HepG2 (cell line): ENCODE data around the gene MAP3K4.

ENCODE experiments used
- CBX2 ChIP-seq, 2 experiments: fragments of 200-600 bp in 1 of 2; sonication (generic); formaldehyde crosslinking in 1 of 2; IDR thresholded peaks; 2 replicates each; pipeline versions ENCODE4 v1.7.0 to v1.8.1; 2018 to 2022; ENCODE audit warnings: low read depth in 2 of 2, low read length in 1 of 2, mild to moderate bottlenecking in 1 of 2, missing genetic modification reagents in 1 of 2
- GLI4 ChIP-seq: sonication (generic); formaldehyde crosslinking; IDR thresholded peaks from 2 replicates; pipeline ENCODE4 v1.5.1; 2020; ENCODE audit warnings: missing genetic modification reagents, mild to moderate bottlenecking, moderate library complexity, borderline replicate concordance
- MXI1 ChIP-seq: IDR thresholded peaks from 3 replicates; pipeline ENCODE4 v1.6.1; 2012; ENCODE audit warnings: low read depth, low read length, inconsistent platforms, borderline replicate concordance
- POLR2A ChIP-seq, 2 experiments: IDR thresholded peaks; 2 replicates each; pipeline ENCODE4 v1.6.1; 2011; ENCODE audit warnings: low read depth in 2 of 2, low read length in 2 of 2, mild to moderate bottlenecking in 1 of 2, moderate library complexity in 1 of 2; ENCODE audit not compliant: insufficient read depth in 1 of 2
- POLR2AphosphoS5 ChIP-seq: IDR thresholded peaks from 2 replicates; pipeline ENCODE4 v1.6.1; 2012; ENCODE audit warnings: low read depth, low read length
- RARA ChIP-seq: IDR thresholded peaks from 2 replicates; pipeline ENCODE4 v1.6.1; 2016; ENCODE audit warnings: missing genetic modification reagents, missing compliant biosample characterization
- TBP ChIP-seq: sonication (generic); formaldehyde crosslinking; IDR thresholded peaks from 2 replicates; pipeline ENCODE4 v1.5.0; 2020; ENCODE audit warnings: missing genetic modification reagents
- ZFP36 ChIP-seq: fragments of 150-350 bp; IDR thresholded peaks from 2 replicates; pipeline ENCODE4 v1.6.1; 2018; ENCODE audit warnings: borderline replicate concordance, low read length, low read depth; ENCODE audit not compliant: partially characterized antibody
- ZNF274 ChIP-seq: sonication (generic); formaldehyde crosslinking; IDR thresholded peaks from 2 replicates; pipeline ENCODE4 v1.5.1; 2020; ENCODE audit warnings: mild to moderate bottlenecking, missing genetic modification reagents
- ZZZ3 ChIP-seq: sonication (generic); formaldehyde crosslinking; IDR thresholded peaks from 2 replicates; pipeline ENCODE4 v1.4.0; 2020; ENCODE audit warnings: missing genetic modification reagents, mild to moderate bottlenecking, borderline replicate concordance
- TF ChIP-seq, protein P1 (sequence below): sonication (generic); formaldehyde crosslinking; IDR thresholded peaks from 2 replicates; pipeline ENCODE4 v1.5.0; 2020; ENCODE audit warnings: mild to moderate bottlenecking, missing genetic modification reagents, moderate library complexity

DNA sequence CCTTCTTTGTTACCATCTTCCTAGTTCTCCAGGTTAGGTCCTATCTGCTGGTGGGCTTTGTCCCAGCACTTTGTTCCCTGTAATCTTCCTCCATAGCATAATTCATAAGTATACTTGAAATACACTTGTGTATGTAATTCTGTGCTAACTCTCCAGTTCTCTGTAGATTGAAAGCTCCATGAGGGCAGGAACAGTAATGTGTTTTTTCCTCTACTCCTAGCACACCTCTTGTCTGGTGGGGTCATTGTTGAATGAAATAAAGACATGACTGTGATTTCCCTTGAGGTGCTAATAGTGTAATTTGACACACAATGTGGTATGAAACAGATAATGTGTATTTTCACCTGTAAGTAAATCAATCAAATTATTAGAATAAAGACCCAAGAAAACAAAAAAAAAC lies 30.0 kb downstream of the MAP3K4 start:
- TF ChIP-seq POLR2A (IDR thresholded peaks at IDR 0.05; ENCODE audit: insufficient read depth in 1 of 2, low read depth in 2 of 2, low read length in 2 of 2) (no peak), ZFP36 (no peak), MXI1 (no peak), CBX2 (IDR thresholded peaks at IDR 0.05; ENCODE audit: low read depth, low read length) (no peak), CBX2 (CRISPR knock-in tag; IDR thresholded peaks at IDR 0.05; ENCODE audit: low read depth) (no peak), TBP (CRISPR knock-in tag) (no peak), ZNF274 (no peak), ZZZ3 (CRISPR knock-in tag) (no peak), GLI4 (CRISPR knock-in tag) (no peak), POLR2AphosphoS5 (no peak), RARA (CRISPR knock-in tag) (no peak)
- TF ChIP-seq, protein P1, sequence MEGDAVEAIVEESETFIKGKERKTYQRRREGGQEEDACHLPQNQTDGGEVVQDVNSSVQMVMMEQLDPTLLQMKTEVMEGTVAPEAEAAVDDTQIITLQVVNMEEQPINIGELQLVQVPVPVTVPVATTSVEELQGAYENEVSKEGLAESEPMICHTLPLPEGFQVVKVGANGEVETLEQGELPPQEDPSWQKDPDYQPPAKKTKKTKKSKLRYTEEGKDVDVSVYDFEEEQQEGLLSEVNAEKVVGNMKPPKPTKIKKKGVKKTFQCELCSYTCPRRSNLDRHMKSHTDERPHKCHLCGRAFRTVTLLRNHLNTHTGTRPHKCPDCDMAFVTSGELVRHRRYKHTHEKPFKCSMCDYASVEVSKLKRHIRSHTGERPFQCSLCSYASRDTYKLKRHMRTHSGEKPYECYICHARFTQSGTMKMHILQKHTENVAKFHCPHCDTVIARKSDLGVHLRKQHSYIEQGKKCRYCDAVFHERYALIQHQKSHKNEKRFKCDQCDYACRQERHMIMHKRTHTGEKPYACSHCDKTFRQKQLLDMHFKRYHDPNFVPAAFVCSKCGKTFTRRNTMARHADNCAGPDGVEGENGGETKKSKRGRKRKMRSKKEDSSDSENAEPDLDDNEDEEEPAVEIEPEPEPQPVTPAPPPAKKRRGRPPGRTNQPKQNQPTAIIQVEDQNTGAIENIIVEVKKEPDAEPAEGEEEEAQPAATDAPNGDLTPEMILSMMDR (CRISPR knock-in tag) = no peak
